H1 (cell line): ENCODE measurements around the gene BABAM2. TPM values are rescaled to one million over a fixed set of nuclear protein-coding genes. Genes with fewer than 3 reads are reported as not detected.

Source experiments
- SUZ12 ChIP-seq: fragments of 200-600 bp; sonication (generic); IDR thresholded peaks from 2 replicates; pipeline ENCODE4 v1.6.1; 2012; ENCODE audit warnings: mild to moderate bottlenecking, inconsistent platforms, low read length, moderate library complexity, mixed read lengths
- polyA plus RNA-seq, 7 experiments: library from polyadenylated mRNA; depleted of rRNA in 3 of 7; stranded (reverse) in 5 of 7; unstranded in 2 of 7; fragments of >200 nt in 5 of 7; fragments of 200-250 nt in 2 of 7; gene quantifications; 1 replicate in 5 of 7; 2 replicates in 1 of 7; 4 replicates in 1 of 7; pipeline versions ENCODE4 v1.2.1 to v1.2.3, GENCODE V29; 2011 to 2013; ENCODE audit warnings: missing spikeins in 2 of 7, mixed read lengths in 2 of 7
- total RNA-seq: library from RNA; stranded (reverse); fragmentation: NEBNext Ultra II Directional; extraction: Animal tissue kit (Norgen Biotek cat#: 25700); gene quantifications from 2 replicates; pipeline ENCODE4 v1.2.1, GENCODE V29; 2021

Gene BABAM2
- total and polyA plus RNA-seq, 2 of the 8 experiments (the other 6 are each of a cell fraction or from before 2014, with no cell fraction given): 15.8 to 20.9 TPM

GRCh38 chr2:28084564-28084963 lies 194.0 kb downstream of the BABAM2 start (continued):
- TF ChIP-seq SUZ12: no peak
